Immature natural killer cell (primary cell): ENCODE measurements around the gene PET100. TPM values are rescaled to one million over a fixed set of nuclear protein-coding genes. Genes with fewer than 3 reads are reported as not detected.

Experiments used
- DNase-seq, 3 donors: peaks; one replicate each; pipeline ENCODE4 v3.0.0; 2022; ENCODE audit warnings: mixed read lengths in 1 of 3
- H3K27ac Mint-ChIP-seq, 6 donors: one replicate each; pipeline ENCODE4 v1.8.0; 2020; ENCODE audit warnings: mixed read lengths in 6 of 6, mild to moderate bottlenecking in 5 of 6, inconsistent platforms in 4 of 6, moderate library complexity in 3 of 6
- H3K27me3 Mint-ChIP-seq, 3 donors: one replicate each; pipeline ENCODE4 v1.8.0; 2020 to 2021; ENCODE audit warnings: low read depth in 3 of 3, mild to moderate bottlenecking in 3 of 3, mixed read lengths in 3 of 3, moderate library complexity in 3 of 3, inconsistent platforms in 1 of 3
- H3K36me3 Mint-ChIP-seq, 3 donors: one replicate each; pipeline ENCODE4 v1.8.0; 2020; ENCODE audit warnings: mixed read lengths in 3 of 3, inconsistent platforms in 2 of 3, mild to moderate bottlenecking in 2 of 3
- H3K4me1 Mint-ChIP-seq, 2 donors: one replicate each; pipeline ENCODE4 v1.8.0; 2020; ENCODE audit warnings: inconsistent platforms in 2 of 2, mild to moderate bottlenecking in 2 of 2, mixed read lengths in 2 of 2, moderate library complexity in 1 of 2
- H3K4me3 Mint-ChIP-seq, 5 donors: one replicate each; pipeline ENCODE4 v1.8.0; 2020; ENCODE audit warnings: mild to moderate bottlenecking in 5 of 5, mixed read lengths in 5 of 5, inconsistent platforms in 3 of 5, moderate library complexity in 3 of 5
- H3K9me3 Mint-ChIP-seq, 6 donors: one replicate each; pipeline ENCODE4 v1.8.0; 2020; ENCODE audit warnings: mild to moderate bottlenecking in 6 of 6, mixed read lengths in 6 of 6, inconsistent platforms in 4 of 6, moderate library complexity in 3 of 6
- polyA plus RNA-seq, 3 donors: library from polyadenylated mRNA; unstranded; fragments of 300-500 nt; fragmentation: Illumina TruSeq; gene quantifications; one replicate each; pipeline ENCODE4 v1.2.3, GENCODE V29; 2021

Gene PET100
- polyA plus RNA-seq, 3 donors from 2014 or later, result 107 to 376 (median 255) TPM

DNA sequence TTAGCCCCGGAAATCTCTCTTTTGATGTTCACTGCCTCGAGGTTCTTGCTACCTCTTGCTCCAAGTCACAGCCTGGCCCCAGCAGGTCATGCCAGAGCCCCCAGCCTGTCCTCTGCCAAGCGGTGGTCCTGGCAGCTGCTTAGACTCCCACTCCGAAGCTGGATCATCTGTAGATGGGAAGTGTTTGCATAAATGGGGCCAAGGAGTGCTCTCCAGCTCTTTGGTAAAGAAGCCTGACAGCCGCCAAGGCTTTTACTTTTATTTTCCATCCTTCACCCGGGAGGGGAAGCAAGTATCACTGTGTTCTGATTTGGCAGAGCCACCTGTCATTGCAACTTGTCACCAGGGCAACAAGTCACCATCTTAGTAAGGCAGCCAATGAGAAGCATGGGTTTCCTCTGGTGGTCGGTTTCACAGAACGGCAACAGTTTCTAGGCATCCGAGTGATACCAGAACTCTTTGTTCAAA lies 28.7 kb downstream of the PET100 start:
- Mint-ChIP-seq H3K4me3 (no peak overlapping the region), H3K9me3 (no peaks in the 10 kb centered on the region), H3K4me1 (peaks cover 0 to under 1% of the 10 kb centered on the region in 2 donors), H3K27me3 (peaks cover 2 to 4% (median 3%) of the 10 kb centered on the region in 3 donors), H3K27ac (peak overlapping the region in 1 of 6 donors; percentile 16), H3K36me3 (no peaks in the 10 kb centered on the region)
- DNase-seq, result no peak

- Mint-ChIP-seq H3K27me3 (peaks cover 2 to 8% (median 3%) of the 10 kb centered on the region in 3 donors), H3K4me3 (no peak overlapping the region), H3K27ac (no peak overlapping the region)
These were observed 32.3 kb downstream of the PET100 start for GRCh38 chr19:7661744-7662538.

DNA sequence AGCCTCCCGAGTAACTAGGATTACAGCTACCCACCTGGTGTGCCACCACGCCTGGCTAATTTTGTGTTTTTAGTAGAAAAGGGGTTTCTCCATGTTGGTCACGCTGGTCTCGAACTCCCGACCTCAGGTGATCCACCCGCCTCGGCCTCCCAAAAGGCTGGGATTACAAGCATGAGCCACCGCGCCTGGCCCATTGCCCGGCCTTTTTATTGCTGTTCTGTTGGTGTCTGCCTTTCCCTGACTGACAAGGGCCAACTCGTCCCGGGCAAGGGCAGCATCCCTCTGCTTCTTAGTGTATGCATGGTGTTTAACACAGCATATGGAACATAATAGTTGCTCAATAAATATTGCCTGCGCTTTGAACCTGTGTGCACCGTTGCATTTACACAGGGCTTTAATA lies 33.1 kb downstream of the PET100 start:
- no peaks in the 10 kb centered on the region for H3K36me3 Mint-ChIP-seq
- peaks cover 2 to 9% (median 3%) of the 10 kb centered on the region in 3 donors for H3K27me3 Mint-ChIP-seq
- H3K4me1 Mint-ChIP-seq, result no peaks in the 10 kb centered on the region
- H3K27ac Mint-ChIP-seq, result no peak overlapping the region
- H3K4me3 Mint-ChIP-seq, result no peak overlapping the region
- no peak for DNase-seq
- H3K9me3 Mint-ChIP-seq, result no peaks in the 10 kb centered on the region

More at GRCh38 chr19:7661744-7662538, 32.3 kb downstream of the PET100 start:
- no peaks in the 10 kb centered on the region for H3K9me3 Mint-ChIP-seq
- DNase-seq, result no peak
- H3K36me3 Mint-ChIP-seq, result no peaks in the 10 kb centered on the region
- no peaks in the 10 kb centered on the region for H3K4me1 Mint-ChIP-seq

- Mint-ChIP-seq H3K36me3 (no peaks in the 10 kb centered on the region), H3K9me3 (no peaks in the 10 kb centered on the region), H3K27ac (no peak overlapping the region), H3K4me3 (no peak overlapping the region), H3K4me1 (no peaks in the 10 kb centered on the region), H3K27me3 (peaks cover 0 to 9% (median 2%) of the 10 kb centered on the region in 3 donors)
- no peak for DNase-seq
These were observed 34.1 kb downstream of the PET100 start for GRCh38 chr19:7663706-7664105.

DNA sequence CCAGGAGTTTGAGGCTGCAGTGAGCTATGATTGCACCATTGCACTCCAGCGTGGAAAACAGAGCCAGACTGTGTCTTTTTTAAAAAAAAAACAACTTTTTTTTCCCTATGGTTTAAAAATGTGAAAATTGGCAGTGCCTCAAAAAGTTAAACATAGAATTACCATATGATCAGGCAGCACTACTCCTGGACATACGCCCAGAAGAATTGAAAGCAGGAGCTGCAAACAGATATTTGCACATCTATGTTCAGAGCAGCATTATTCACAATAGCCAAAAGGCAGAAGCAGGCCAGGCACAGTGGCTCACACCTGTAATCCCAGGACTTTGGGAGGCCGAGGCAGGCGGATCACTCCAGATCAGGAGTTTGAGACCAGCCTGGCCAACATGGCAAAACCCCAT lies 35.5 kb downstream of the PET100 start:
- Mint-ChIP-seq H3K4me3 (no peak overlapping the region), H3K4me1 (no peaks in the 10 kb centered on the region), H3K27ac (no peak overlapping the region), H3K9me3 (no peaks in the 10 kb centered on the region), H3K36me3 (no peaks in the 10 kb centered on the region), H3K27me3 (peaks cover 2 to 11% (median 4%) of the 10 kb centered on the region in 3 donors)
- no peak for DNase-seq

- H3K36me3 Mint-ChIP-seq, result no peaks in the 10 kb centered on the region
- no peaks in the 10 kb centered on the region for H3K4me1 Mint-ChIP-seq
- H3K9me3 Mint-ChIP-seq, result no peaks in the 10 kb centered on the region
- DNase-seq, result no peak
- no peak within 1 kb of the TSS for H3K27ac Mint-ChIP-seq
- peaks cover 3 to 18% (median 9%) of the 10 kb centered on the region in 3 donors for H3K27me3 Mint-ChIP-seq
- peak within 1 kb of the TSS in 1 of 5 donors; percentile 11 for H3K4me3 Mint-ChIP-seq
These were observed 39.2 kb downstream of the PET100 start, which contains the start of gene RETN for GRCh38 chr19:7668842-7669241. Gene RETN (plus strand): TSS chr19:7669049. CDS start chr19:7669327, 278 bp downstream.

GRCh38 chr19:7669641-7670040 lies 40.0 kb downstream of the PET100 start:
- no peaks in the 10 kb centered on the region for H3K36me3 Mint-ChIP-seq
- no peak for DNase-seq
- H3K4me1 Mint-ChIP-seq, result peaks cover 0 to 2% of the 10 kb centered on the region in 2 donors
- peaks cover 3 to 20% (median 9%) of the 10 kb centered on the region in 3 donors for H3K27me3 Mint-ChIP-seq
- H3K9me3 Mint-ChIP-seq, result no peaks in the 10 kb centered on the region
- H3K27ac Mint-ChIP-seq, result no peak overlapping the region
- no peak overlapping the region for H3K4me3 Mint-ChIP-seq

DNA sequence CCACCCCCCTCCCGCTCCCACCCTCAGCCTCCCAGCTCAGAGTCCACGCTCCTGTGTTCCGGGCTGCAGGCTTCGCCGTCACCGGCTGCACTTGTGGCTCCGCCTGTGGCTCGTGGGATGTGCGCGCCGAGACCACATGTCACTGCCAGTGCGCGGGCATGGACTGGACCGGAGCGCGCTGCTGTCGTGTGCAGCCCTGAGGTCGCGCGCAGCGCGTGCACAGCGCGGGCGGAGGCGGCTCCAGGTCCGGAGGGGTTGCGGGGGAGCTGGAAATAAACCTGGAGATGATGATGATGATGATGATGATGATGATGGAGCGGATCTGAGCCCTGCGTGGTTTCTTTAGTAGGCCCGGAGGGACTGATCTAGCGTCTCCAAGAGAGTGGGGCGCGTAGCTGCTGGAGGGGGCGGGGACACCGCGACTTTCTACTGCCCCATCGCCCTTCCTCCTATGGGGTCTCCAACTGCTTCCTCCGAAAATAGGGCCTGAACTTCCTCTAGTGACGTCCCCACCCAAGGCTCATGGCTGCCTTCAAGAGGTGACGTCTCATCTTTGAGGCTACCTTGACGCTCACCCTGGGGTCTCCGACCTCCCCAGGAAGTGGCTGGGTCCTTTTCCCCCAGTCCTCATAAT lies 40.7 kb downstream of the PET100 start:
- Mint-ChIP-seq H3K27me3 (peaks cover 3 to 20% (median 9%) of the 10 kb centered on the region in 3 donors), H3K4me3 (peak overlapping the region in 1 of 5 donors; percentile 41), H3K36me3 (no peaks in the 10 kb centered on the region), H3K27ac (no peak overlapping the region), H3K4me1 (peaks cover 0 to 2% of the 10 kb centered on the region in 2 donors), H3K9me3 (no peaks in the 10 kb centered on the region)
- DNase-seq, result no peak

DNA sequence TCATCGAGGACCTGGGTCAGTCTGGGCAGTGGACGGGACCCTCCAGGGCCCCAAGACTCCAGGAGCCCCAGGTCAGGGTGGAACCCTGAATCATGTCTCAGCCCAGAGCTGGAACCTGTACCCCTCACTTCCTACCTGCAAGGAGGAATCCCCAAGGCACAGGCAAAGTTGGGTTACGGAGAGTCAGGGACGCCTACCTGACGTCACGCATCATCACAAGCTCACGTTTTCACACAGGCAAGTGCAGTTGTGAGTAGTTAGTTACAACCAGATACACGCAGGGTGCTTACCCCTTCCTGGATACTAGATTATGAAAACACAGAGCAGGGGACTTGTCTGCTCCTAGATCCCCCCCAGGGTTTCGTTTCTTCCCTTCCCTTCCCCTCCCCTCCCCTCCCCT lies 41.2 kb downstream of the PET100 start:
- H3K27ac Mint-ChIP-seq, result no peak overlapping the region
- peaks cover 0 to 2% (median 0%) of the 10 kb centered on the region in 6 donors for H3K9me3 Mint-ChIP-seq
- peaks cover 3 to 21% (median 9%) of the 10 kb centered on the region in 3 donors for H3K27me3 Mint-ChIP-seq
- no peaks in the 10 kb centered on the region for H3K36me3 Mint-ChIP-seq
- no peak overlapping the region for H3K4me3 Mint-ChIP-seq
- H3K4me1 Mint-ChIP-seq, result peaks cover 0 to 2% of the 10 kb centered on the region in 2 donors
- no peak for DNase-seq

GRCh38 chr19:7672522-7672921 lies 42.9 kb downstream of the PET100 start:
- Mint-ChIP-seq H3K9me3 (peaks cover 0 to 2% (median 0%) of the 10 kb centered on the region in 6 donors), H3K27ac (no peak overlapping the region), H3K4me3 (no peak overlapping the region), H3K27me3 (peaks cover 8 to 18% (median 17%) of the 10 kb centered on the region in 3 donors), H3K36me3 (no peaks in the 10 kb centered on the region), H3K4me1 (peaks cover 0 to 2% of the 10 kb centered on the region in 2 donors)
- no peak for DNase-seq

- no peak overlapping the region for H3K4me3 Mint-ChIP-seq
- no peak for DNase-seq
- peaks cover 10 to 22% (median 20%) of the 10 kb centered on the region in 3 donors for H3K27me3 Mint-ChIP-seq
- no peaks in the 10 kb centered on the region for H3K36me3 Mint-ChIP-seq
- H3K4me1 Mint-ChIP-seq, result peaks cover 0 to 4% of the 10 kb centered on the region in 2 donors
- H3K27ac Mint-ChIP-seq, result no peak overlapping the region
- H3K9me3 Mint-ChIP-seq, result peaks cover 0 to 3% (median 0%) of the 10 kb centered on the region in 6 donors
These were observed 44.7 kb downstream of the PET100 start for GRCh38 chr19:7674010-7675005.

GRCh38 chr19:7676376-7676775 lies 46.8 kb downstream of the PET100 start:
- no peaks in the 10 kb centered on the region for H3K36me3 Mint-ChIP-seq
- no peak overlapping the region for H3K4me3 Mint-ChIP-seq
- no peak for DNase-seq
- H3K9me3 Mint-ChIP-seq, result peaks cover 0 to 3% (median 0%) of the 10 kb centered on the region in 6 donors
- peaks cover 19 to 27% (median 23%) of the 10 kb centered on the region in 3 donors for H3K27me3 Mint-ChIP-seq
- no peak overlapping the region for H3K27ac Mint-ChIP-seq
- H3K4me1 Mint-ChIP-seq, result peaks cover 7 to 14% of the 10 kb centered on the region in 2 donors

GRCh38 chr19:7676854-7677253 lies 47.3 kb downstream of the PET100 start, which contains the start of gene MCEMP1:
Gene MCEMP1 (plus strand): TSS chr19:7677090. CDS start chr19:7677121, 31 bp downstream.
- peak within 1 kb of the TSS in 4 of 6 donors; percentile 18 to 61 (median 49) for H3K27ac Mint-ChIP-seq
- no peak within 1 kb of the TSS for H3K4me3 Mint-ChIP-seq
- H3K36me3 Mint-ChIP-seq, result peaks cover 0 to 2% (median 0%) of the 10 kb centered on the region in 3 donors
- DNase-seq, result no peak
- peaks cover 12 to 18% of the 10 kb centered on the region in 2 donors for H3K4me1 Mint-ChIP-seq
- peaks cover 0 to 3% (median 0%) of the 10 kb centered on the region in 6 donors for H3K9me3 Mint-ChIP-seq
- H3K27me3 Mint-ChIP-seq, result peaks cover 21 to 30% (median 26%) of the 10 kb centered on the region in 3 donors
